22Rv1 (cell line): ENCODE measurements around the gene MYCBPAP.

Experiments used
- CTCF ChIP-seq: fragments of 450-650 bp; IDR thresholded peaks from 2 replicates; pipeline ENCODE4 v1.5.1; 2017; ENCODE audit warnings: mild to moderate bottlenecking
- ZFX ChIP-seq: fragments of 450-650 bp; IDR thresholded peaks from 2 replicates; pipeline ENCODE4 v1.6.1; 2017; ENCODE audit warnings: antibody characterized with exemption, borderline replicate concordance

GRCh38 chr17:50545311-50545710, 37.1 kb downstream of the MYCBPAP start:
- TF ChIP-seq CTCF = no peak
- TF ChIP-seq ZFX = no peak
